Body of pancreas (tissue), 4 donors: ENCODE measurements around the gene BCL7C.

Source experiments
- POLR2A ChIP-seq, 3 donors: fragments of 450-650 bp; IDR thresholded peaks; one replicate each; pipeline ENCODE4 v1.6.1; 2016; ENCODE audit warnings: antibody characterized with exemption in 3 of 3, mild to moderate bottlenecking in 2 of 3
- TF ChIP-seq, protein P1 (sequence below), 7 experiments: fragments of 450-650 bp in 4 of 7; fragments of 200-600 bp in 3 of 7; sonication (generic) in 3 of 7; IDR thresholded peaks; one replicate each; pipeline ENCODE4 v1.5.1; 2016 to 2019; ENCODE audit warnings: antibody characterized with exemption in 7 of 7

DNA sequence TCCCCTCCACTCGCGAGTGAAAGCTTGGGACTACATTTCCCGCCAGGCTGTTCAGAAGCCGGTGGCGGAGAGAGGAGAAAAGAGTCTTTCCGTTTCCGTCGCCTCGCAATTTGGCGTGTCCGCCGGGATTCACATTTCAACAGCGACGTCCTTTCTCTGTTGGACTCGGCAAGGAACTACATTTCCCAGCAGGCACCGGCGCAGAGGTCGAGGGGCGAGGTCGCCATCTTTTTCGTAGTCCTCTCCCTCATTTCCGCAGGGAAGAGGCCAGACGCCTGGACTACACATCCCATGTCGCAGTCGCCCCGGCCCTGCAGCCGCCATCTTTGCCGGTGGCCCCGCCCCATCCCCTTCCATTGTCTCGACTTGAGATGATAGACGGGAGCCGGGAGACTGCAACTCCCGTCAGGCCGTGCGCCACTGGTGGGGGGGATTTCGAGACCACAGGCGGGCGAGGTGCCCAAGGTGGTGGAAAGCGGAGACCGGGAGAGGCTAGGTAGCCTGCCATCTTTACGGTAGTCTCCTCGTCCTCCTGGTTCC lies 28.6 kb upstream of the BCL7C start:
- TF ChIP-seq, protein P1, sequence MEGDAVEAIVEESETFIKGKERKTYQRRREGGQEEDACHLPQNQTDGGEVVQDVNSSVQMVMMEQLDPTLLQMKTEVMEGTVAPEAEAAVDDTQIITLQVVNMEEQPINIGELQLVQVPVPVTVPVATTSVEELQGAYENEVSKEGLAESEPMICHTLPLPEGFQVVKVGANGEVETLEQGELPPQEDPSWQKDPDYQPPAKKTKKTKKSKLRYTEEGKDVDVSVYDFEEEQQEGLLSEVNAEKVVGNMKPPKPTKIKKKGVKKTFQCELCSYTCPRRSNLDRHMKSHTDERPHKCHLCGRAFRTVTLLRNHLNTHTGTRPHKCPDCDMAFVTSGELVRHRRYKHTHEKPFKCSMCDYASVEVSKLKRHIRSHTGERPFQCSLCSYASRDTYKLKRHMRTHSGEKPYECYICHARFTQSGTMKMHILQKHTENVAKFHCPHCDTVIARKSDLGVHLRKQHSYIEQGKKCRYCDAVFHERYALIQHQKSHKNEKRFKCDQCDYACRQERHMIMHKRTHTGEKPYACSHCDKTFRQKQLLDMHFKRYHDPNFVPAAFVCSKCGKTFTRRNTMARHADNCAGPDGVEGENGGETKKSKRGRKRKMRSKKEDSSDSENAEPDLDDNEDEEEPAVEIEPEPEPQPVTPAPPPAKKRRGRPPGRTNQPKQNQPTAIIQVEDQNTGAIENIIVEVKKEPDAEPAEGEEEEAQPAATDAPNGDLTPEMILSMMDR (IDR thresholded peaks at IDR 0.05): no peak
- TF ChIP-seq POLR2A (IDR thresholded peaks at IDR 0.05): no peak
